Superior temporal gyrus (tissue), 1 donor: Measurements from ENCODE around the gene BAG2.
A peak's percentile ranks its signal among the peaks of the same experiment; 100 is the strongest.

Experiments used
- DNase-seq: peaks from one replicate; pipeline ENCODE4 v3.0.0-alpha.2; 2016; ENCODE audit errors: extremely low spot score

The BAG2 gene

GRCh38 chr6:57221191-57221935 lies 49.2 kb downstream of the BAG2 start:
- peak; percentile 29 for DNase-seq

DNA sequence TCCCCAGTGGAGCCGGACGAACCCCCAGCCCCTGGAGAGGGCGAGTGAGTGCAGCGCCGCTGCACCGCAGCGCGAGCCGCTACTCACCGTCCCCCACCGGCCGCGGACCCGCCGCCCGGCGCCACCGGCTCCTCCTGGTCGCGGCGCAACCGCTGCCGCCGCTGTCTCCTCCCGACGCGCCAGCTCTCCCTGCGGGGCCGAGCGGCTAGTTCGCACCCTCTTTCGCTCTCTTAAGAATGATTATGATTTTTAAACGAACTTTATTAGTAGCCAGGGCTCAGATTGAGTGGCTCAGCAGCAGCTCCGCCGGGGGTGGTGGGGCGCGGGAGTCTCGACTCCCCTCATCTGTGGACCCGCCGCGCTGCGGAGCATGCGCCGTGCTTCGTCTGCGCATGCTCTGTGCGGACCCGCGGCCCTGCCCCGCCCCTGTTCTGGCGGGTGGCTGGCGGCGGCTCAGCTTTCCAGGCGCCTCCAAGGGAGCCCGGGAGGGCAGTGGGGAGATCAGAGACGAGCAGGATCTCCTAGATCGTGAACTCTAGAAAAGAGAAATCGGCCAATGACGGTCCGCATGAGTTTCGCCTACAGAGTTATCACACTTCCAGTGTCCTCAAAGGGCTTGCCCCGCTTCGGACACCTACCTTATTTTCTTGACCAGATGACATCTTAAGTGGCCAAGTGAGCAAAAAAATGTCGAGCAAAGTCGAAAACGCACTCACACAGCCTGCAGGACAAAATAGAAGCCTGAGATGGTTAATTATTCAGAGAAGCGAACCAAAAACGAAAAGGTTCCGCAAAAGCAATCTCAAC lies 50.0 kb downstream of the BAG2 start, which contains the start of gene RAB23:
TSS of gene RAB23 (minus strand) at position 372 of the 807 bp plus-strand sequence. CDS start 11,927 bp downstream, outside the sequence.
- DNase-seq, result peak; percentile 88

- peak; percentile 31 for DNase-seq
These were observed 50.6 kb downstream of the BAG2 start for GRCh38 chr6:57222743-57223077.

GRCh38 chr6:57224769-57225515 lies 52.8 kb downstream of the BAG2 start:
- DNase-seq, result no peak

- no peak for DNase-seq
These were observed 54.1 kb downstream of the BAG2 start for GRCh38 chr6:57226221-57226620.
